GM11168 (cell line): ENCODE results near the gene CACNA2D1.

ENCODE experiments used
- in situ Hi-C: fragments of 300-500 bp; cut with MboI; formaldehyde crosslinking; loops from one replicate; pipeline ENCODE4 v1.12.0; 2022; ENCODE audit warnings: low sequenced_read_pairs; ENCODE audit not compliant: unreplicated experiment

CACNA2D1 gene

GRCh38 chr7:82294382-82294784, 149.2 kb downstream of the CACNA2D1 start:
- in situ Hi-C loops, result no loop called here

- in situ Hi-C loops, result no loop called here
Observed at GRCh38 chr7:82293467-82293866, 150.1 kb downstream of the CACNA2D1 start.

- in situ Hi-C loops, result no loop called here
Observed at GRCh38 chr7:82291931-82292330, 151.6 kb downstream of the CACNA2D1 start.

GRCh38 chr7:82289889-82290288, 153.7 kb downstream of the CACNA2D1 start:
- in situ Hi-C loops, result no loop called here

GRCh38 chr7:82289152-82289535, 154.4 kb downstream of the CACNA2D1 start:
- in situ Hi-C loops, result no loop called here

GRCh38 chr7:82286798-82287140, 156.8 kb downstream of the CACNA2D1 start:
- in situ Hi-C loops, result no loop called here

- in situ Hi-C loops, result no loop called here
Observed at GRCh38 chr7:82286096-82286797, 157.3 kb downstream of the CACNA2D1 start.

GRCh38 chr7:82284936-82285519, 158.5 kb downstream of the CACNA2D1 start:
- in situ Hi-C loops, result no loop called here

GRCh38 chr7:82275342-82275741, 168.2 kb downstream of the CACNA2D1 start:
- in situ Hi-C loops, result no loop called here

GRCh38 chr7:82274681-82275080, 168.9 kb downstream of the CACNA2D1 start:
- in situ Hi-C loops, result no loop called here

GRCh38 chr7:82273886-82274285, 169.7 kb downstream of the CACNA2D1 start:
- in situ Hi-C loops, result no loop called here

GRCh38 chr7:82270870-82271269, 172.7 kb downstream of the CACNA2D1 start:
- in situ Hi-C loops, result no loop called here

- in situ Hi-C loops, result no loop called here
Observed at GRCh38 chr7:82268632-82269031, 174.9 kb downstream of the CACNA2D1 start.

- in situ Hi-C loops, result no loop called here
Observed at GRCh38 chr7:82266081-82266480, 177.5 kb downstream of the CACNA2D1 start.

- in situ Hi-C loops, result no loop called here
Observed at GRCh38 chr7:82264783-82265305, 178.7 kb downstream of the CACNA2D1 start.

GRCh38 chr7:82263920-82264782, 179.4 kb downstream of the CACNA2D1 start:
- in situ Hi-C loops, result no loop called here

- in situ Hi-C loops, result no loop called here
Observed at GRCh38 chr7:82258181-82258580, 185.4 kb downstream of the CACNA2D1 start.

GRCh38 chr7:82257118-82257695, 186.4 kb downstream of the CACNA2D1 start:
- in situ Hi-C loops, result no loop called here

- in situ Hi-C loops, result no loop called here
Observed at GRCh38 chr7:82255706-82256105, 187.9 kb downstream of the CACNA2D1 start.

- in situ Hi-C loops, result no loop called here
Observed at GRCh38 chr7:82250598-82250997, 193.0 kb downstream of the CACNA2D1 start.

GRCh38 chr7:82249979-82250378, 193.6 kb downstream of the CACNA2D1 start:
- in situ Hi-C loops, result no loop called here
